ENCODE measurements around the gene GFI1B.
"Not testable (repeated sequence)": the region's sequence is repeated elsewhere in the genome, so short reads cannot be mapped to it uniquely, and the experiment has no call there.

Gene GFI1B

DNA sequence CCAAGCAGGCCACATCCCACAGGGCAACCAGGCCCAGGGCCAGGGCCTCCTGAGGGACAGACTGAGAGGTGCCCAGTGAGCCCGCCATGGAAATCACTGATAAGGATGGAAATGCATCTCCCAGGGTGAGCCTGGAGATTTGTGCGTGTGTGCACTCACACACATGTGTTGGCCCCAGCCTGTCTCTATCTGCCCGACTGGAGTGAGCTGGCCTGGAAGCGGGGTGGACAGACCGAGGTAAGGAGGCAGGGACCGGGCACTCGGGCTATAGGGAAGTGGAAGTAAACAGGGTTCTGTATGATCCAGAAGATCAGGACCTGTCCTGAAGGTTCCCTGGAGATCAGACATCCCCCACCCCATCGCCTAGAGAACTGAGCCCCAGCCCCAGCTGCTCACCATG, 17.4 kb downstream of the GFI1B start:
- H3K27me3 ChIP-seq (ENCODE audit: control insufficient read depth in 1 of 2, insufficient read depth in 2 of 2, low read length in 2 of 2), result peaks cover 0 to 39% of the 10 kb centered on the region in 2 donors

DNA sequence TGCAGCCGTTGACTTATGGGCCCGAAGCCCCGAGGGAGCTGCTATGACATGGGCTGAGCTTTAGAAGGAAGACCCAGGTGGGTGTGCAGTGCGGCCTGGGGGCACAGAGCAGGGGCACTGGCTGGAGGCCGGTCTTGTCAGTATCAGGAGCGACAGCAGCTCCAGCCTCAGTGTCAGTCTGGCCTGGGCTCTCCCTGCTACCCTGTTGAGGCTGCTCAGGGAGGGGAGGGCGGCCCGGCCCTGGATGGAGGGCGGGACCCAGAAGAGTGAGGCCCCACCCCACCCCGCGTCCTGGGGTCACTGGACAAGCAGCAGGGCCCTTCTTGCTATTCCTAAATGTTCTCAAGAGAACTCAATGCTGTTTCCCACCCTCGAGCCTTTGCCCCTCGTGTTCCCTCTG, 18.0 kb downstream of the GFI1B start:
- Histone ChIP-seq H3K9me3 (ENCODE audit: low read length) (no peaks in the 10 kb centered on the region), H3K27me3 (ENCODE audit: control insufficient read depth in 1 of 2, insufficient read depth in 2 of 2, low read length in 2 of 2) (peaks cover 0 to 33% of the 10 kb centered on the region in 2 donors), H3K4me3 (ENCODE audit: low read depth in 1 of 2, low read length in 2 of 2) (no peak overlapping the region), H3K4me1 (ENCODE audit: insufficient read depth, low read length) (no peaks in the 10 kb centered on the region), H3K36me3 (ENCODE audit: insufficient read depth, low read length) (no peaks in the 10 kb centered on the region), H3K9ac (ENCODE audit: low read length) (no peak overlapping the region), H3K27ac (ENCODE audit: low read depth, low read length) (no peak overlapping the region)

More for the DNA sequence above, 17.4 kb downstream of the GFI1B start:
- H3K4me3 ChIP-seq (ENCODE audit: low read depth in 1 of 2, low read length in 2 of 2), result no peak overlapping the region
- no peaks in the 10 kb centered on the region for H3K4me1 ChIP-seq (ENCODE audit: insufficient read depth, low read length)
- H3K36me3 ChIP-seq (ENCODE audit: insufficient read depth, low read length), result no peaks in the 10 kb centered on the region
- H3K9ac ChIP-seq (ENCODE audit: low read length), result no peak overlapping the region
- no peaks in the 10 kb centered on the region for H3K9me3 ChIP-seq (ENCODE audit: low read length)
- no peak overlapping the region for H3K27ac ChIP-seq (ENCODE audit: low read depth, low read length)

DNA sequence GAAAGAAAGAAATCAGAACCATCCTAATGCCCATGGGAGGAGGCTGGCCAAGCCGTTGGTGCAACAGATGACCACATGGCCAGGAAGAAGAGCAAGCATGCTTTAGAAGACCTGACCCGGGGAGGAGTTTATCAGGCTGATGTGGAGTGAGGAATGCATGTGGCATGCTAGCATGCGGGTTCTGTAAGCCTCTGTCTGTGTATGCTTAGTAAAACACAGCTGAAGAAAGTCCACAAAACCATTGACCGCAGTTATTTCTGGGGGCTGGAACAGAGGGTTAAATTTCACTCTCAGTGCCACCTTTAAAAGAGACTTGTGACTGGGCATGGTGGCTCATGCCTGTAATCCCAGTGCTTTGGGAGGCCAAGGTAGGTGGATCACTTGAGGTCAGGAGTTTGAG, 19.1 kb downstream of the GFI1B start:
- Histone ChIP-seq H3K27me3 (ENCODE audit: control insufficient read depth in 1 of 2, insufficient read depth in 2 of 2, low read length in 2 of 2) (peaks cover 0 to 32% of the 10 kb centered on the region in 2 donors), H3K36me3 (ENCODE audit: insufficient read depth, low read length) (no peaks in the 10 kb centered on the region), H3K9me3 (ENCODE audit: low read length) (no peaks in the 10 kb centered on the region), H3K27ac (ENCODE audit: low read depth, low read length) (no peak overlapping the region), H3K4me1 (ENCODE audit: insufficient read depth, low read length) (no peaks in the 10 kb centered on the region), H3K9ac (ENCODE audit: low read length) (no peak overlapping the region), H3K4me3 (ENCODE audit: low read depth in 1 of 2, low read length in 2 of 2) (no peak overlapping the region)

DNA sequence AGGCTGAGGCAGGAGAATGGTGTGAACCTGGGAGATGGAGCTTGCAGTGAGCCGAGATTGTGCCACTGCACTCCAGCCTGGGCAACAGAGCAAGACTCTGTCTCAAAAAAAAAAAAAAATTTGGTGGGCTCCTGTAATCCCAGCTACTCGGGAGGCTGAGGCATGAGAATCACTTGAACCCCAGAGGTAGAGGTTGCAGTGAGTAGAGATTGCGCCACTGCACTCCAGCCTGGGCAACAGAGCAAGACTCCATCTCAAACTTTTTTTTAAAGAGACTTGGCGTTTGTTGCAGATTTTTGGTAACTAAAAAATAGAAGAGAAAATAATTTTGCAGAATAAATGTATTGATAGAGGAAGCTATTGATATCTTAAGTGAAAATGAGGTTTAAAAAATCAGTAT, 19.7 kb downstream of the GFI1B start:
- H3K9me3 ChIP-seq (ENCODE audit: low read length); H3K27ac ChIP-seq (ENCODE audit: low read depth, low read length); H3K9ac ChIP-seq (ENCODE audit: low read length); H3K36me3 ChIP-seq (ENCODE audit: insufficient read depth, low read length); H3K4me3 ChIP-seq (ENCODE audit: low read depth in 1 of 2, low read length in 2 of 2); H3K4me1 ChIP-seq (ENCODE audit: insufficient read depth, low read length): not testable (repeated sequence)
- peaks cover 0 to 36% of the 10 kb centered on the region in 2 donors for H3K27me3 ChIP-seq (ENCODE audit: control insufficient read depth in 1 of 2, insufficient read depth in 2 of 2, low read length in 2 of 2)

DNA sequence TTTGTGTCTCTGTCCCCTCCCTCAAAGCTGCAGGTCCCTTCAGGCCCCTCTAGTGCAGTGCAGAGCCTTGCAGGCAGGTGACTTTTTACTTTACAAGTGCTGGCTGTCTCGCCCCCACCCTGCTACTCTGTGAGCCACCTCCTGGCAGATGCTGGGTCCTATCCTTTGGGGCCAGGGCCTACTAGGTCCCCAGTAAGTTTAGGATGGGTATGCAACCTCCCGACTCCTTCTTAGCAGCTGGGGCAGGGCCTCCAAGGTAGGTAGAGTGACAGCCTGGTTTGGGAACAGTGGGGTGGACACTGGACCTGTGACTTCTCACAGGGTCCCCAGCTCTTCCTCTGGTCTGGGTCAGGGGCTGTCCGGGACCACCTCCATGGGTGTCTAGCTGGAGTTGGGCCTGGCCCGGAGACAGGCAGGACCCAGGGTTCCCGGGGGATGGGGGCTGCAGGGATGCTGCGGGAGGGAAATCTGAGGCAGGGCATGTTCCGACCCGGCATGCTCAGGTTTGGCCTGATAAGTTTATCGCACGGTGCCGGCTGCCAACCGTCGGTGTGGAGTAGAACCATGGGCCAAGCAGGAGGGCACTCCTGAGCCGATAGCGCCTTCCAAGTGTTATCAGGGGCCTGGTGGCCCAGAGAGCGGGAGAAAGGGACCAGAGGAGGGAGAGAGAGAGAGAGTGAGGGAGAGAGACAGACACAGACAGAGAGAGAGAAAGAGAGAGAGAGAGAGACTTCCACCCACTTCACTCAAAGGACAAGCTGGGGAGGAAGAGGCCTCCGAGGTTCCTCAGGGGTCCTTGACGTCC, 20.5 kb downstream of the GFI1B start:
- no peaks in the 10 kb centered on the region for H3K9me3 ChIP-seq (ENCODE audit: low read length)
- no peaks in the 10 kb centered on the region for H3K4me1 ChIP-seq (ENCODE audit: insufficient read depth, low read length)
- H3K36me3 ChIP-seq (ENCODE audit: insufficient read depth, low read length), result no peaks in the 10 kb centered on the region
- no peak overlapping the region for H3K9ac ChIP-seq (ENCODE audit: low read length)
- H3K27me3 ChIP-seq (ENCODE audit: control insufficient read depth in 1 of 2, insufficient read depth in 2 of 2, low read length in 2 of 2), result peaks cover 0 to 40% of the 10 kb centered on the region in 2 donors
- H3K4me3 ChIP-seq (ENCODE audit: low read depth in 1 of 2, low read length in 2 of 2), result no peak overlapping the region
- no peak overlapping the region for H3K27ac ChIP-seq (ENCODE audit: low read depth, low read length)

DNA sequence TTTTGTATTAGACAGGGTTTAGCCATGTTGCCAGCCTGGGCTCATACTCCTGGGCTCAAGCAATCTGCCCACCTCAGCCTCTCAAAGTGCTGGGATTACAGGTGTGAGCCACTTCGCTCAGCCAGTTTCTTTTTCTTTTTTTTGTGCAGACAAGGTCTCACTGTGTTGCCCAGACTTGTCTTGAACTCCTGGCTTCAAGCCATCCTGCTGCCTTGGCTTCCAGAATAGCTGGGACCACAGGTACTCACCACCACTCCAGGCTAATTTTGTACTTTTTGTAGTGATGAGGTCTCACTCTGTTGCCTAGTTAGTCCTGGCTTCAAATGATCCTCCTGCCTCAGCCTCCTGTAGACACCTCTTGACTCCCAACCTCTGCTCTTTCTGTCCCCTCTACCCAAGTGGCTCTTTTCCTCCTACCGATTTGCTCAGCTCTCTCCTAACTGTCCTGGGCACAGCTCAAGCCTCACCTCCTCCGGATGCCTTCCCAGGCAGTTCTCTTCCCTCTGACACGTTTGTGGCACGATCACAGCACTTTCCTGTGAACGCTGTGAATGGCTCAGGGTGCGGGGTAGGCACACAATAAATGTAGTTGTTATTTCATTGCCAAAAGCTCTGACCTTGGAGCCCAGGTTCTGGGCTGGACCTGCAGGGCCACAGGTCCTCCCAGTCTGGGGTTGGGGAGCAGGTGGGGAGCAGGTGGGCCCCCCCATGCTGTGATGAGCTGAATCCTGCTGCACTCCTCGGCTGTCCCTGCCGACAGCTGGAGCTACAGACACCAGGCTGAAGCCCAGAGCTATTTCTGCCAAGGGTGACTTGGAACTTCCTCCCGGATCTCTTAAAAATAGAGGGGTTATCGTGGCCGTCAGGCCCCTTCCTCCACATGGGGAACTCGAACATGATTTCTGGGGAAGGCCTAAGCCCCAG, 23.9 kb downstream of the GFI1B start:
- Histone ChIP-seq H3K27ac (ENCODE audit: low read depth, low read length) (no peak overlapping the region), H3K36me3 (ENCODE audit: insufficient read depth, low read length) (no peaks in the 10 kb centered on the region), H3K4me1 (ENCODE audit: insufficient read depth, low read length) (no peaks in the 10 kb centered on the region), H3K9ac (ENCODE audit: low read length) (no peak overlapping the region), H3K9me3 (ENCODE audit: low read length) (no peaks in the 10 kb centered on the region), H3K4me3 (ENCODE audit: low read depth in 1 of 2, low read length in 2 of 2) (no peak overlapping the region), H3K27me3 (ENCODE audit: control insufficient read depth in 1 of 2, insufficient read depth in 2 of 2, low read length in 2 of 2) (peaks cover 0 to 35% of the 10 kb centered on the region in 2 donors)

DNA sequence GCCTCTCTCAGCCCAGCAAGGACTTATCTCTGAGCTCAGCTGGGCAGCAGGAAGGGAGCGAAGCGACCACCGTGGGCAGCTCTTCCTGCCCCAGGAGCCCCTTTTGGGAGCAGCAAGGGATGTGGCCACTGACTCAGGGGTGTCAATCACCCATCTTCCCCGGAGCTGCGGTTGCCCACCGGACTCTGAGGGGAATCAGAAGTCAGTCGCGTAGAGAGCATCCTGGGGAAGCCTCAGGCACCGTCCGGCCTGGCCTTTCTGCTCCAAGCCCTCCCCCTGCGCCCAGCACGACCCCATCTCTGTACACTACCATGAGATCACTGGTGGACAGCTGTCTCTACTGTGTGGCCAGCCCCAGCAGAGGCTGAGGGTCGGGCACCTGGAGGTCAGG, 24.6 kb downstream of the GFI1B start:
- Histone ChIP-seq H3K36me3 (ENCODE audit: insufficient read depth, low read length) (no peaks in the 10 kb centered on the region), H3K9me3 (ENCODE audit: low read length) (no peaks in the 10 kb centered on the region), H3K27ac (ENCODE audit: low read depth, low read length) (no peak overlapping the region), H3K9ac (ENCODE audit: low read length) (no peak overlapping the region), H3K4me3 (ENCODE audit: low read depth in 1 of 2, low read length in 2 of 2) (no peak overlapping the region), H3K4me1 (ENCODE audit: insufficient read depth, low read length) (no peaks in the 10 kb centered on the region), H3K27me3 (ENCODE audit: control insufficient read depth in 1 of 2, insufficient read depth in 2 of 2, low read length in 2 of 2) (peaks cover 0 to 35% of the 10 kb centered on the region in 2 donors)

DNA sequence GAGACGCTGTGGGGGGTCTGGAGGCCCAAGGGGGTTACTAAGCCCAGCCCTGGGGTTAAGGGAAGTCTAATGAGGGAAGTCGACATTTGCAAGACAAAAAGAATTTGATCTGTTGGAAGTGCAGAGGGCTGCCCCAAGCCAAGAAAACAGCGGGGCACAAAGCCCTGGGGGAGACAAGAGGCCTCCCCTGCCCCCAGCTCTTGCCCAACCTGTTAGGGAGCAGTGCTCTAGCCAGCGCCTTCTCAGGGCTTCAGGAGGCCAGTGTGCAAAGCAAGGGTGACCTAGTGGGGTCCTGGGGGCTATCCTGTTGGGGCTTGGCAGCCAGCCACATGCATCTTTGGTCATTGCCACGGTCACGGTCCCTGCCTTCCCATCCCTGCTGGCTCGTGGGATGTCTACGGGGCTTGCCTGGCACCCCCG, 25.2 kb downstream of the GFI1B start:
- H3K9me3 ChIP-seq (ENCODE audit: low read length), result no peaks in the 10 kb centered on the region
- H3K4me1 ChIP-seq (ENCODE audit: insufficient read depth, low read length), result no peaks in the 10 kb centered on the region
- H3K27me3 ChIP-seq (ENCODE audit: control insufficient read depth in 1 of 2, insufficient read depth in 2 of 2, low read length in 2 of 2), result peaks cover 0 to 35% of the 10 kb centered on the region in 2 donors
- H3K36me3 ChIP-seq (ENCODE audit: insufficient read depth, low read length), result no peaks in the 10 kb centered on the region
- H3K9ac ChIP-seq (ENCODE audit: low read length), result no peak overlapping the region
- no peak overlapping the region for H3K27ac ChIP-seq (ENCODE audit: low read depth, low read length)
- no peak overlapping the region for H3K4me3 ChIP-seq (ENCODE audit: low read depth in 1 of 2, low read length in 2 of 2)

DNA sequence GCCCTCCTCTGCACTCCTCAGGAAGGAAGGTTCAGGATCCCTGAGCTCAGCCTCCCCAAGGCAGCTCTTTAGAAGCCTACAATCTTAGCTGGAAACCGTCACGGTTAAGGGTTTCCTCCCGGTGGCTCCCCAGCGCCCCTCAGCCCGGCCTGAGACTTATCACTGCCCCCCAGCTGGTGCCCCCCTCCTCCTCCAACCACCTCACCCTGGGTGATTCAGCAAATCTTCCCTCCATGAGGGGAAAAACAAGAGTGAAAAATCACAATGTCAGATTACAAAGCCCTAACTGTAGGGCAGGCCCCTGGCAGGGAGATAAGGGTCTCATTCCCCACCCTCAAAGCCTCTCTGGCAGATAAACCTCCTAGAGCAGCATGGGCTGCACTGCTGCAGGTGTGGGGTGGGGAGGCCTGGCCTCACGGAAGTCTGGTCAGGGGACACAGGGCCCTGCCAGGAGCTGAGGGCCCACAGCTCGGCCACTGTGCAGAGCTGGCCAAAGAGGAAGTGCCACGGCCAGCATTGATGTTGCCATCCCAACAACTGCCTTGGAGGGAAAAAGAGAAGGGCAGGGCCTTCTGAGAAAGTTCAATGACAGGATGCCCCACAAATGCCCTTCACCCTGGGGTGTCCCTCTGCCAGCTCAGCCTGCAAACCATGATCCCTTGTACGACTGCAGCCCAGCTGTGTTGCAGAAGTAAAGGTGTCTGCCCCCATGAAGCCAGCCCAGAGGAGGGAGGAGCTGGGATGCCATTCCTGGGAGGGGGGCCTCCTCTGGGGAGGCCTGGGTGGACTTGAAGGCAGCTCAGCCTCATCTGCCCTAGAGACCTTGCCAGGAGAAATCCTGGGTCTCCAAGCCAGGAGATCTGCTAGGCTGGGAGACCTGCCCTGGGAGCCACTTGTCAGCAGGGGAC, 25.9 kb downstream of the GFI1B start:
- no peak overlapping the region for H3K4me3 ChIP-seq (ENCODE audit: low read depth in 1 of 2, low read length in 2 of 2)
- H3K4me1 ChIP-seq (ENCODE audit: insufficient read depth, low read length), result no peaks in the 10 kb centered on the region
- no peaks in the 10 kb centered on the region for H3K36me3 ChIP-seq (ENCODE audit: insufficient read depth, low read length)
- H3K9me3 ChIP-seq (ENCODE audit: low read length), result no peaks in the 10 kb centered on the region
- no peak overlapping the region for H3K9ac ChIP-seq (ENCODE audit: low read length)
- H3K27ac ChIP-seq (ENCODE audit: low read depth, low read length), result no peak overlapping the region
- peaks cover 0 to 35% of the 10 kb centered on the region in 2 donors for H3K27me3 ChIP-seq (ENCODE audit: control insufficient read depth in 1 of 2, insufficient read depth in 2 of 2, low read length in 2 of 2)

DNA sequence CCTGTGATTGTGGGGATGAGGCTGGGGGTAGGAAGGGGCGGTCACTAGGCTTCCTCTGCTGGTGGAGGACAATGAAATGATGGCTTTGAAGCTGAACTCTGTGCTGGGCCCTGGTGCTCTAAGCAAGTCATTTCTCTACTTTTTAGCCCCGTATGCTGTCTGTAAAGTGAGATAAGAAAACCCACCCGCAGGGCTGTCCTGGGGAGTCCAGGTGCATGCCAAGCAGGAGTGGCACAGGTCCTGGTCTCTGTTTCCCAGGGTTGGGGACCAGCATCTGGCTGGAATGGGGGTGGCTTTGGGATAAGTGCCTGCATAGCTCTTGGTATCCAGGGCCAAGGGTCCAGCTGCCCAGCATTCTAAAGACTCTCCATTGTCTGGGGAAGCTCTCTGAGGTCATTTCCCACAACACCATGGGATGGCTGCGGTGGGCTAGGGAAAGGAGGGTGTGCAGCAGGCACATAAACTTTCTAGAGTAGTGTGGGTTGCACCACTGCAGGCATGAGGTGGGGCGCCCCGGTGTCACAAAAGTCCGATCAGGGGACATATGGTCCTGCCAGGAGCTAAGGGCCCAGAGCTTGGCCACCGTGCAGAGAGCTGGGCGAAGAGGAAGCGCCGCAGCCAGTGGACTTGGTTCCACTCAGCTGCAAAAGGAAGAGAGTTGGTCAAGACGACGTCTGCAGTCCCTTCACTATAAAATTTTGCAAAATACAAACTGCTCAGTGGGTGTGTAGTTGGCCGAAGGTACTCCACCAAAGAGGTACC, 26.7 kb downstream of the GFI1B start:
- peaks cover 0 to 30% of the 10 kb centered on the region in 2 donors for H3K27me3 ChIP-seq (ENCODE audit: control insufficient read depth in 1 of 2, insufficient read depth in 2 of 2, low read length in 2 of 2)
- H3K9ac ChIP-seq (ENCODE audit: low read length), result no peak overlapping the region
- no peak overlapping the region for H3K27ac ChIP-seq (ENCODE audit: low read depth, low read length)
- H3K4me1 ChIP-seq (ENCODE audit: insufficient read depth, low read length), result no peaks in the 10 kb centered on the region
- H3K4me3 ChIP-seq (ENCODE audit: low read depth in 1 of 2, low read length in 2 of 2), result no peak overlapping the region
- no peaks in the 10 kb centered on the region for H3K9me3 ChIP-seq (ENCODE audit: low read length)
- H3K36me3 ChIP-seq (ENCODE audit: insufficient read depth, low read length), result no peaks in the 10 kb centered on the region

Data from muscle layer of colon (tissue), 2 donors.